GM10266 (cell line): ENCODE measurements around the gene DCAF6.

Source experiments
- DNase-seq: peaks from one replicate; pipeline ENCODE4 v3.0.0; 2012; ENCODE audit errors: extremely low spot score
- CTCF ChIP-seq: IDR thresholded peaks from 2 replicates; pipeline ENCODE4 v1.5.1; 2012; ENCODE audit warnings: mild to moderate bottlenecking, low read depth; ENCODE audit not compliant: control insufficient read depth, insufficient read depth; ENCODE audit errors: missing control alignments

The DCAF6 gene

GRCh38 chr1:168099337-168099801 lies 162.9 kb downstream of the DCAF6 start:
- TF ChIP-seq CTCF: no peak
- no peak for DNase-seq

GRCh38 chr1:168100315-168101002 lies 164.0 kb downstream of the DCAF6 start:
- no peak for TF ChIP-seq CTCF
- DNase-seq: no peak

GRCh38 chr1:168101336-168101735 lies 164.9 kb downstream of the DCAF6 start:
- DNase-seq: no peak
- no peak for TF ChIP-seq CTCF

GRCh38 chr1:168102487-168102886 lies 166.0 kb downstream of the DCAF6 start:
- TF ChIP-seq CTCF: no peak
- no peak for DNase-seq

- no peak for DNase-seq
Observed at GRCh38 chr1:168104535-168104934, 168.1 kb downstream of the DCAF6 start.

GRCh38 chr1:168105846-168106245 lies 169.4 kb downstream of the DCAF6 start:
- DNase-seq: no peak
- TF ChIP-seq CTCF: no peak

More at GRCh38 chr1:168104535-168104934, 168.1 kb downstream of the DCAF6 start:
- no peak for TF ChIP-seq CTCF

GRCh38 chr1:168106274-168106673 lies 169.8 kb downstream of the DCAF6 start:
- DNase-seq: no peak
- TF ChIP-seq CTCF: no peak
